OCI-LY3 (cell line): ENCODE data around the gene MGRN1.

Experiments
- EZH2phosphoT487 ChIP-seq: fragments of 200-600 bp; shearing (Covaris generic); IDR thresholded peaks from 2 replicates; pipeline ENCODE4 v1.6.1; 2018; ENCODE audit warnings: antibody characterized with exemption, mixed run types, low read depth
- TF ChIP-seq, protein P1 (sequence below): fragments of 200-600, 300-600 bp; sonication (generic); IDR thresholded peaks from 2 replicates; pipeline ENCODE4 v1.5.1; 2014; ENCODE audit warnings: antibody characterized with exemption, low read length, low read depth

DNA sequence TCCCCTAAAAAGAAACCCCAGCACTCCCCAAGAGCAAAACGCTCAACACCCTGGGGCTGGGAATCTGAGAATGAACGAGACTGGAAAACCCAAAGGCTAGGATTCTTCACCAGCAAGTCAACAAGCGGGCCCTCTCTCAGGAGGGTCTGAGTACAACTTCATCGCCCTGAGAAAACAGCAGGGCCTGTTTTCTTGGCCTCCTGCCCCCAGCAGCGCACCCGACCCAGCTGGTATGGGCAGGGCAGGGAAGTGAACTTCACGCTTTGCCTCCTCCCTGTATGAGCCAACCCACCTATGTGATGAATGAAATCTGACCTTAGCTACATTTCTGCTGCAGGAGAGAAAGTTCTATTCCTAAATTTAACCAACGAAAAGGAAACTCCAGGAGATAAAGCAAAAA, 79.9 kb downstream of the MGRN1 start:
- TF ChIP-seq, protein P1, sequence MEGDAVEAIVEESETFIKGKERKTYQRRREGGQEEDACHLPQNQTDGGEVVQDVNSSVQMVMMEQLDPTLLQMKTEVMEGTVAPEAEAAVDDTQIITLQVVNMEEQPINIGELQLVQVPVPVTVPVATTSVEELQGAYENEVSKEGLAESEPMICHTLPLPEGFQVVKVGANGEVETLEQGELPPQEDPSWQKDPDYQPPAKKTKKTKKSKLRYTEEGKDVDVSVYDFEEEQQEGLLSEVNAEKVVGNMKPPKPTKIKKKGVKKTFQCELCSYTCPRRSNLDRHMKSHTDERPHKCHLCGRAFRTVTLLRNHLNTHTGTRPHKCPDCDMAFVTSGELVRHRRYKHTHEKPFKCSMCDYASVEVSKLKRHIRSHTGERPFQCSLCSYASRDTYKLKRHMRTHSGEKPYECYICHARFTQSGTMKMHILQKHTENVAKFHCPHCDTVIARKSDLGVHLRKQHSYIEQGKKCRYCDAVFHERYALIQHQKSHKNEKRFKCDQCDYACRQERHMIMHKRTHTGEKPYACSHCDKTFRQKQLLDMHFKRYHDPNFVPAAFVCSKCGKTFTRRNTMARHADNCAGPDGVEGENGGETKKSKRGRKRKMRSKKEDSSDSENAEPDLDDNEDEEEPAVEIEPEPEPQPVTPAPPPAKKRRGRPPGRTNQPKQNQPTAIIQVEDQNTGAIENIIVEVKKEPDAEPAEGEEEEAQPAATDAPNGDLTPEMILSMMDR = no peak
- TF ChIP-seq EZH2phosphoT487 = no peak
